Cerebellar cortex (tissue), 1 donor: ENCODE results near the gene IGFBP2.

ENCODE experiments used
- DNase-seq: peaks from one replicate; pipeline ENCODE4 v3.0.0-alpha.2; 2015; ENCODE audit warnings: low spot score

IGFBP2 gene

DNA sequence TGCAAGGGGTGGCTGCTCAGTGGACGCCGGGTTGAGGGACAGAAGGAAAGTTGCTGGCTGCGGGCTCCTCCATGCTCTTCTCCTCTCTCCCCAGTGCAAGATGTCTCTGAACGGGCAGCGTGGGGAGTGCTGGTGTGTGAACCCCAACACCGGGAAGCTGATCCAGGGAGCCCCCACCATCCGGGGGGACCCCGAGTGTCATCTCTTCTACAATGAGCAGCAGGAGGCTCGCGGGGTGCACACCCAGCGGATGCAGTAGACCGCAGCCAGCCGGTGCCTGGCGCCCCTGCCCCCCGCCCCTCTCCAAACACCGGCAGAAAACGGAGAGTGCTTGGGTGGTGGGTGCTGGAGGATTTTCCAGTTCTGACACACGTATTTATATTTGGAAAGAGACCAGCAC is 30.6 kb downstream of the IGFBP2 start:
- DNase-seq, result no peak

DNA sequence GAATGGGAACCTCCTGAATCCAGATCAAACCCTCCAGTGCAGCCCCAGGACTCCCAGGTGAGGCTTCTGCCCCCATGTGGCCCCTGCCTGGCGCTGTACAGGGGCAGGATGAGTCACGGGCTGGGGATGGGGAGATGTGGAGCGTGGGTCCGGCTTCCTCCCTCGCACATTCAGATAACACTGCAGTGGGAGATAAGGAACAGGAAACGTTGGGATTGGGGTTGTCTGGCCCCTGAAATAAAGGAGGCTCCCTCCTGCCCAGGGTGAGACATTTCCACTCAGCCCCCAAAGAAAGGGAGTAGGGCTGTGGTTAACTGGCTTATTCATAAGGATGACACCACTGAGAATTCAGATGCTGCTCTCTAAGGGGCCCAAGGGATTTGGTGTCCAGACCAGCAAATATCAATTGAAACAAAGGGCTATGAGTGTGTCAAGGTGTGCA is 31.4 kb downstream of the IGFBP2 start:
- DNase-seq, result no peak

DNA sequence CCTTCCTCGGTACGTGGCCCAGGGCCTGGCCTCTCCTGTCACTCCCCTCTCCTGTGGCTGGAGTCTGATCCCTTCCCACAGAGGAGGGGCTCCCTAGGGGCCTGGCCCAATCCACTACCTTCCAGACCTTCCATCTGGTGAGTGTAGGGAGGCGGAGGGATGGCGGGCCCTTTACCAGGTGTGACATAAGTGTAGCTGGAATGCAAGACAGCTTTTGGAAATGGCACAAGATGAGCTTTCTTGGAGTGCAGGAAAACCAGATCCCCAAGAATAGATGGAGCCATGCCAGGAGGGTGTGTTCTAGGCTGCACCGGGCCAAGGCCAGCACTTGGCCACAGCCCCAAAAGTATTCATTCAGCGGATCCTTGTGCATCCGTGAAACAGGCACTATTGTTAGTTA is 32.0 kb downstream of the IGFBP2 start:
- DNase-seq, result no peak

DNA sequence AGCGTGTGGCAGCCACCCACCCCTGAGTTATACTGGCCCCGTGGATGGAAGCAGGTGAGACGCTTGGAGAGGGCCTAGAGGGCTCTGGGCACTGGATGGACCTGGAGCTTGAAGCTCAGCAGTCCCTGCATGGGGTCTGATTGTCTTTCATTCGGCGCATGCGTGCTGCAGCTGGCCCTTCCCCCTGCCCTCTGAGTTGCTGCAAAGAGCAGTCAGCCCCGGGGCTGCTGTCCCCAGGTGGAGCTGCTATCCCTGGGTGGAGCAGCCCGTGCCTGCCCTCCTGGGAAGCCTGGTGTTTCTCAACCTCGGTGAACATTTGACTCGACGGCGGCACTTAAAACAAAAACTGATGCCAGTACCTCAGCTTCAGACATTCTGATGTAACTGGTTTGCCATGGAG is 32.5 kb downstream of the IGFBP2 start:
- DNase-seq, result no peak

DNA sequence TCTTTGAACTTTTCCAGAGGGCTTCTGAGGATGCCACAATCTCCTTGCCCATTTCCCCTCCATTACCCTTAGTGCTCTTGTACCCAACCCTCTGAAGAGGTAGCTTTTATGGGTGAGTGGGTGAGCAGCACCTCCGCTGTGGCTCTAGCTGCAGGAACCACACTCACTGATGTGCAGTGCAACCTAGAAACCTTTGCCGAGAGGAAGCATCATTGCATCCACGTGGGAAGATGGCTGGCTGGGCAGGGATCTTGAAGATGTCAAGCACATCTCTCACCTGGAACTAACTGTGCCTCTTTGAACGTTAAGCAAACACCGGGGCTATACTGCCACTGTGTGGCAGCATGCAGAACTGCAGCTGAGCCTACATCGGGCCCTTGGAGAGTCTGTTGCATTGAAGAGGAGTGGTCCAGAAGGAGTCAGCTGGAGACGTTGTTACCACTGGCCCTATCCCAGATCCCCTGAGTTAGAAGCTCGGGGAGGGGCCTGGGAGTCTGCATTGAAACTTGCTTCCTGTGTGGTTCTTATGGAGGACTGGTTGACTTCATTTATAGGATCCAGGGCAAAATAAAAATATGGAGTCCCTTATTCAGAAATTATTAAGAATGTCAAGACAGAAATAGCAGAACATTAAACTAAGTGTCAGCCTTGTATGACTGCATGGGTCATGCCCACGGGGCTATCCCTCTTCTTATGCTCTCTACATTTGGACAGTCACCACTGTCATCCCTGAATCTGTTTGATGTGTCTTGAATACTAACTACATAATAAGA is 33.4 kb downstream of the IGFBP2 start:
- DNase-seq, result peak; percentile 86

DNA sequence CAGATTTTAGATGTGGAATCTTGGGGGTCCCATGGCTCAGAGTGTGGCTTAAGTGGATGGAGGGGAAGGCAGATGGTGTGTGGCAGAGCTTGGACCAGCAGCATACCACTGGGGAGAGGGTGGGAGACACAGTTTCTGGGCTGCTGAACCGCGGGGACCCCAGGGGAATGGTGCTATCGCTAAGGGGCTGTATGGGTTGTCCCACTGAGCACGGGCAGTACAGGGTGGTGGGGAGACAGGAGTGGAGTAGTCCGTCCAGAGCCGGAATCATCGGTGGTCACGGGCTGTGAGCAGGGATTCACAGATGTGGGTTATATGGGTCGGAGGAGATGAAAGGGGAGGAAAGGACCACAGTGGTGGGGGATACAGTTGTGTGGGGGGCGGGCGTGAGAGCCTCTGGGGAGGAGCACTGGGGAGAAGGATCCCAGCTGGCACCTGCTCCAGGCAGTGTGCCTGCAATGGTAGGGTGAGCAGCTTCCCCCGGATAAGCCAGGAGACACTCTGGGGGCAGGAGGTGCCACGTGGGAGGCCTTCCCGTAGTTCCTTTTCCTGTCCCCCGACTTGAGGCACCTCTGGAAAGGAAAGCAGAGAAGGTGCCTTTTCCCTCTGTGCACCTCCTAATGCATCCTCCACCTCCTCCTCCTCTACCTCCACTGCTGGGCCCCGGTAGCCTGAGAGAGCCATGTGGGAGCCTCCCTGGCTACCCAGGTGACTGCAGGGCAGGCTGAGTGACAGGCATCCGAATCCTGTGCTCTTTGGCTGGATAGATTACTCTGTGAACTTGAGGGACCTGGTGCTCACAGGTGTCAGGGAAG is 37.3 kb downstream of the IGFBP2 start:
- DNase-seq, result no peak

DNA sequence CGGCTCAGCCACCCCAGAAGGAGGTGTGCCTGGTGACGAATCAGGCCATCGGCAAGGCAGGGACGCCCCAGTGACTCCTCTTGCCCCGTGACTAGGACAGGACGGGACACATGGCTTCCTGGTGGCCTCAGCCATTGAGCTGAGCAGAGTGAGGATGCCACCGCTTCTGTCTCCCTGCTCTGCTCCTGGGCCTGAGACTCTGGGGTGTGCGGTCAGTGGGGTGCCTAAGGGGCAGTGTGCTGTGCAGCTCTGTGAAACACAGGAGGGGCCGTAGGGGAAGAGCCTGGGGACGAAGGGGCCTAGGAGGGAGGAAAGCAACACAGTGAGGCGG is 37.8 kb downstream of the IGFBP2 start:
- no peak for DNase-seq

DNA sequence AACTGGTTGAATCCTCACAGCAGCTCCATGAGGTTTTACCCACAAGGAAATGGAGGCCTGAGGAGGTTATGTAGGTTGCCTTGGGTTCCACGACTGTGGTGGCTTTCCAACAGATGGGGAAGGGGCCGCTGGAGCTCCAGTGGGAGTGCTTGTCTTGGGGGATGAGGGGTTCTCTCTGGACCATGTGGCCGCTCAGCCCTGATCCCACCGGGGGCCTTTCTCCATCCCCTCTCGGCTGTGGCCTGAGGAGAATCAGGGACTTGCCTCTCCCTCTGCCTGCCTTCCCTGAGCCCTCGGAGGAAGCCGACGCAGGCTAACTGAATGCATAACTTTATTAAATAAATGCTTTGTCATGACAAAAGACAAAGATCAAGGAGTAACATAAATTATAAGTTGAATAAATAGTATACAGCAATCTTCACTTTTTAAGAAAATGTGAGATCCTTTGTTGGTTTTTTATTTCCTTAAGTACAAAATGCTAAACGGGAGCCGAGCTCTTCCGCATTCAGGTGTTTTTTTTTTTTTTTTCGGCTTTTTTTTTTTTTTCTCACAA is 38.6 kb downstream of the IGFBP2 start:
- no peak for DNase-seq

DNA sequence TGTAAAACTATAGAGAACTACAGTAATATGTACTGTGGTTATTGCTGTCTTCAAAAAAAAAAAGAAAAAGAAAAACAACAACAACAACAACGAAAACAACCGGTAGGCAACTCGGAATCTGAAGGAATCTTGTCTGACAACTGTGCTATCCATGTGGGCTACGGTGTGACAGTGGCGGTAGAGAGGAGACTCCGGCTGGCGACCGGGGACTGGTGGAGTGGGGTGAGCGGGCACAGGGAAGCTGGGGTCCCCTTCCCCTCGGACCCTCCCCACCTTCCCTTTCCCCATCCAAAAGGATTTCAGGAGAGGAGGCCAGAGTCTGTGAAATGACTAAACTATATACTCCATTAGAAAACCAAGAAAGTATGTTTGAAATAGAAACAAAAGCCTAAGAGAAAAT is 39.2 kb downstream of the IGFBP2 start:
- no peak for DNase-seq

DNA sequence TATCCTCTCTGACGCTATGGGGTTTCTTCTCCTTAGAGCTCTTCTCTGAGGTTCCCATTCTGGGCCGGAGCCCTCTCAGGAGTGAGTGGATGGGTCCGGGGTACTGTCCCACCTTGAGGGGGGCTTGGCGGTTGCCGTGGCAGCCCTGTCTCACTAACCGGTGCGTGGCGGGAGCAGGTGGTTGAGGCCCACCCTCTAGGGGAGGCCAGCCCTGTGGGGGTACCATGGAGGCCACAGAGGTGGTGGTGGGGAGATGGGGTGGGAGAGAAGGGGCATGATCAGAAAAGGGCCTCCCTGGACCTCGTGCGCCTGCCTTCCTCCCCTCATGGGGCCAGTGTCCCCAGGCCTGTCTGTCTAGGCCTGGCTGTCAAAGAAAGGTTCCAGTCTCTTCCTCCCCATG is 39.8 kb downstream of the IGFBP2 start:
- DNase-seq, result no peak

DNA sequence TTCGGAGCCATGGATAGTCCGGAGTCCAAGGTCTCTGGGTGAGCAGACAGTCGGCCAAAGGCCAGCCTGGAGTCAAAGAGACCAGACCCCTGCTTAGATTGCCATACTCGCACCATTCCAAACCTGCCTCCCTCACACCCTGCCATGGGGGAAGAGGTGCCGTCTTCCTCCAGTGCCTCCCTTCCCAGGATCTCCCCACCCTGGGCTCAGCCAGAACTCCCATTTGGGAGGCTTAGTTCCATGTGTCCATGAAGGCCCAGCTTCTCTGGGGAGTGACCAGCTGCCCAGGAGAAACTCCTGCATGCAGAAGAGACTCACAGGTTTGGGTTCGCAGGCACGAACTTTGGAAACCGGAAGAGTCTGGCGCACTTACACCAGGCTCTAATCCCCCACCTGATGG is 40.4 kb downstream of the IGFBP2 start:
- DNase-seq, result no peak

DNA sequence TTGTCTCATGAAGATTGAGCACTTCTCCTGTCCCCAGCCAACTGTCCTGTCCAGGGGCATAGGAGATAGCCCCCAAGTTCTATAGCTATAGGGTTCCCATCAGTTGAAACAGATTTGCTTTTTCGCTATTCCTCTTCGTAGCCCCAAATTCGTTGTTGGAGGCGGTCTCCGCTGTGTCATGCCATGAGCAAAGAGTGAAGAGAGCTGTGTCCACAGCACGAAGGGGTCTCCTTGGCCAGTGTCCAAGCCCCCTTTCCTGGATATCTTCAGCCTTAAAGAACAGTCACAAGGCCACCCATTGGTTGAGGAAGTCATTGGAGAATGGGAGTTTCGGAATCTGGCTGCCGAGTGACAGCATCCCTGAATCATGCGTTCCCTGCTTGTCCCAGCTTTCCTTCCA is 41.2 kb downstream of the IGFBP2 start:
- DNase-seq, result no peak

DNA sequence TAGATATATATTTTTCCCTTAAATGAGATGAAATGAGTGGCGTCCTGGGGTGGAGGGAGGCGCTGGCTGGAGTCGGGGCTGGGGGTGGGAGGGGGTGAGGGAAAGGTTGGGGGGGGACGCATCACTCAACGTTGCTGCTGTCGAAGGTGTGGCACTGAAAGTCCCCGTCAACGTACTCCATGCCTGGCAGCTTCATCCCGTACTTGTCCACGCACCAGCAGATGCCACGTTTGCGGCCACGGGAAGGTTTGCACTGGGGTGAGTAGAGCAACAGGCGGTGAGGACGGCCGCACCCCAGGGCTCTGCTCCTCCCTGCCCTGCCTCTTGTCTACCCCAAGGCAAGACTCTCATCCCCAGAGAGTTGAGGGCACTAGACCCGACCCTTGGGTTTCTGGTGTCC is 43.4 kb downstream of the IGFBP2 start:
- DNase-seq, result no peak

DNA sequence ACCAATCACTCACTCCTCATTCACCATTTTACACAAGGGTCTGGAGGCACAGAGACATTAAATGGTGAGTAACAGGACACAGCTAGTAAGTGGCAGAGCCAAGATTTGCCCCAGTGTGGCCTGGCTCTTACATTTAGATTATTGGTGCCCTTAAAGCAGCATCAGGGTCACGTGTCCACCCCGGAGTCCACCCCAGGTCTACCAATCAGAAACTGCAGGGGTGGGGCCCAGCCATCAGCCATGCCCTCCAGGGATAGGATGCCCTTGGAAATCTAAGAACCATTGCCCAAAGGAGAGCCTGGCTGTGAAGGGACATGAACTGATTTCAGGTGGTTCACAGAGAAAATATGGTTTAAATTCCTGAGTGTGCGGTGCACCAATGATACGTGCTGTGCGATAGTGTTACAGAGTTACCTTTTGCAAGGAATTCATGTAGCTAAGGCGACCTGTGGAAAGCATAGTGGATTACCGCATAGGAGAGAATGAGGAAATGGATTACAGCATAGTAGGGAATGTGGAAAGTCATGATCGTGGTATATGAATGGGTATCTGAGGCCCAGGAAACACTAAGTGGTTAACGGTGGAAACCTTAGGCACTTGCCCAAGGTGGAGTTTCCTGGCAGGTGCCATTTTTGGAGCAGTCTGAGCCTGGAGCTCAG is 44.3 kb downstream of the IGFBP2 start:
- no peak for DNase-seq

DNA sequence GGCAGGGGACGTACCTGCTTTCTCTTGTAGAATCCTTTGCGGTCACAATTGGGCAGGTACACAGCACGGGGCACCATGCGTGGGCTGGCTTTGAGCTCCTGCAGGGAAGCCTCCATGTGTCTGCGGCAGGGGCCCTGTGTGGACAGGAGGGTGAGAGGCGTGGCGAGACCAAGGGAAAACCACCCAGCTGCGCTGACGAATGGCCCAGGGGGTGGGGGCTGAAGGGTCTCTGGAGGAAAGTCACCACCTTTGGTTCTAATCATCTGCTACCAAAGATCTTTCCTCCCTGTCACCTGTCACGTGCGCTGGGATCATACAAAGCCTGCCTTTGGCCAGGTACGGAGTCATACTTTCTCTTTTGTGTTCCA is 44.9 kb downstream of the IGFBP2 start:
- DNase-seq, result no peak

DNA sequence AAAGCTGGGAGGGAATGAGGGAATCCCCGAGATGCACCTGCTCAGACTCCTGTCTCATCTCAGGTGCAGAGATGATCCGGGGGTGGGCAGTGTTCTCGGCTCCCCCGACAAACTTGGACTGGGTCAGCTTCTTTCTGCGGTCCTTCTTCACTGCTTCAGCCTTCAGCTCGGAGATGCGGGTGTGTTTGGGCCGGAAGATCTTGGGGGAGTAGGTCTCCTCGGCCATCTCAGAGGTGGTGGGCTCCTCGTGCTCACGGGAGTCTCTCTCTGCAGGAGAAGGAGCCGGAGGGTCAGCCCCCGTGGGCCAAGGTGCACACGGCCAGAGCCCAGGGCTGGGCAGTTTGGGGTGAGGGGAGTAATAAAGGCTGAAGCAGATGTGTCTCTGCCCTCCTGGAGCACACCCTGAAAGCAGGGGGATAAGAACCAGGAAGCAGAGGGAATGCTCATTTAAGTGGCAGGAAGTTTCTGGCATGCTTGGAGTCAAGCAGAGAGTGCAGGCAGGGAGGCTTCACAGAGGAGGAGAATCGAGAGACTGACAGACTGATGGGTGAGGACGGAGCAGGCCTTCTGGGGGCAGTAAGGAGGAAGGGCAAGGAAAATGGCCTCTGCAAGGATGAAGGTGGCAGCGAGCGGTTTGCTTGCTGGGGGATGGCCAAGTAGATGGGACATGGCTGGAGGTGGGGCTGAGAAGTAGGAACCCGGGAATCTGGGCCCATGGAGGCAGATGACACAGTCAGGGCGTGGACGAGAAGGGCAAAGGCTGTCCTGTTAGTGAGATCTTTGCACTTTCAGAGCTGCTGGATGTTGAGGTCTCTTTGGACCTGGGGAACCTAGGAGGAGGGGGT is 45.8 kb downstream of the IGFBP2 start:
- DNase-seq, result no peak

DNA sequence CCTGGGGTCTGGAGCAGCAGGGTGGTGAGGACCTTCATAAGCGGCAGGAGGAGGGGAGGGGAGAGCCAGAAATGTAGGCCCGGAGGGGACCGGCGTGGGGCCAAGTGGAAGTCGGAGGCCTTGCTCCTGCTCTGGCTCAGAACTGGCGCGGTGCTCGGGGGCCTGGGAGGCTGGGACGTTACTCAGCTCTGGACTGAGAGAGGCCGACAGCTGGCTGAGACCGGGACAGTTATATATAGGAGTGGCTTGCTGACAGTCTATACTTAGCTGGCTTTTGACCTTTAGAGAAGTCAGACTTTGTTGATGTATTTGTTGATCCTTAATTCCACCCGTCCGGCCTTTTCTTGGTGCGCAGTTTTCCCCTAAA is 46.4 kb downstream of the IGFBP2 start:
- no peak for DNase-seq

DNA sequence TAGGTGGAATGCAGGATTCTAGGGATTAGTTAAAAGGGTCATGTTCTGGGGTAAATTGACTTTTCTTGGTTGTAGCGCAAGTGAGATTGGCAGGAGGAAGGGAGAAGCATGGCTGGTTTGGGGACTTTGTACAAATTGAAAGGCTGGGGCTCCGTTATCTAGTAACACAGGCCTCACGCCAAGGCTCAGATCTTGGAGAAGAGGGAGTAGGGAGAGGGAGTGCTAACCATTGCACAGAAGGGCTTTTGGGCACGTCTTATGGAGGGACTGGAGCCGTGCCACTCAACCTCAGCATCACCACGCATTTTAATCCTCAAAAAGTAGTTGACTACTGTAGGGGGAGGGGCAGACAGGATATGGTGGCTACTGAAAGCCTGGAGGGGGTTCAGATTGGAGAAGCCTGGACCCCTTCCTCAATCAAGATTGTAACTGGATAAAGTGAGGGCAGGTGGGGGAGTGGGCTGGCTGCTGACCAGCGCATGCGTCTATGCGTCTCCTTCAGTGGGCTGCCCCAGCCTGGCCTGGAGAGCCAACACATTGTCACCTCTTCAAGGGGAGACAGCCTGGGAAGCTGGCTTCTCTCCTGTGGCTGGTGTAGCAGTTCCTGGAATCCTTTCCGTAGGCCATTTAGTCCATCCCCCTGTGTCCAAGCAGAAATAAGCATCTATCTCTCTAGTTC is 47.9 kb downstream of the IGFBP2 start:
- no peak for DNase-seq

DNA sequence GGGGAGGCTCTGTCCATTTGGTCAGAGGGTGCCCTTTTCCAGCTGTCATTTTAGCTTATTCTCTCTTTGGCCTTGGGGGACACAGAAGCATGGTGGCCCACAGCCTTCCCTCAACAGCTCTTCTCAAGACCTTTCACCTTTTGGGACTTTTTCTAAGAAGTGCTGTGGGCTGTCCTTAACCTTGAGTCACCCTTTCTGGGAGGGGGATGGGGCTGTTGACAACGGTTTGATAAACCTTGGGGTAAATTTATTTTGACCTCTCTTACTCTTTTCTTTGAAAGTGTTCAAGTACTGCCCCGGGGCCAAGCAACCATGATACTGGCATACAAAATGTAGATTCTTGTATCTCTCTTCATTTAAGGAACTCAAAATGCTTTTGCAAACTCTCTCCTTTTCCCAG is 48.5 kb downstream of the IGFBP2 start:
- no peak for DNase-seq

DNA sequence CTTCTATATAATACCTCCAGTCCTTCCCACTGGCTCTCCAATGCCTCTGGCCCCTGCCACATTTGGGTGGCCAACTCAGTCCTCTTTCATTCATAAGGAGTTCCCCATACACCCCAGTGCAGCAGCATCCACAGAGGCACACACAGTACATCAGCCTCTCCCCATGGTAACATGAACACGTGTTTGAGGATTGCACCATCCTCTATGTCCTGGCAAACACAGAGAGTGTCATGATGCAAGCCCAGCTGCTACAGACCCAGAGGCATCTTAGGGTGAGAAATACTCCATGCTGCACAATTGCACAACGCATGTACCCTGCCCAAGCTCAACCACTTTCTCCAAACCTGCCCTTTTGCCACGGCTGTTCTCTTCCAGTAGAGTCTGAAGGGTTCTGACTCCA is 50.6 kb downstream of the IGFBP2 start:
- DNase-seq, result no peak

DNA sequence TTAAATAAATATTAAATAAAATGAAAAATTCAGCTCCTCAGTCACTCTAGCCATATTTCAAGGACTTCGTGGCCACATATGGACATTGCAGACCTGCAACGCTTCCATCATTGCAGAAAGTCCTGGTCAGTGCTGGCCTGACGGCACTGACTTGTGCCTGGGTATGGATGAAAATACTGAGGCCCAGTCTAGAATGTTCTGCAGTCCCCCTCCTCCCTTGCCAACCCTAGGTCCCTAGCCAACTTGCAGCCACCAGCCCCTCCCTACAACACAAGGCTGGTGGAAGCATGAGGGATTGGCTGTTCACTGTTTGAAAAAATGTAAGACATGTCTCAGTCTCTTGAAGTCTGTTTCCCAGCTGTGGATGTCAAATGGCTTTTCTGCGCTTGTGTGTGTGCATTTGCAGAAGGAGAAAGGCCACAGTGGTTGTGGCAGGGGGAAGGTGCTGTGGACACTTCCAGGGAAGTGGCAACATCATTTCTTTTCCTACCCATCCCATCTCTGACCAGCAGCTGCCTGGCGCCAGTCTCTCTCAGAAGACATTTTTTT is 52.2 kb downstream of the IGFBP2 start:
- DNase-seq, result no peak
